Neural progenitor cell (in vitro differentiated cells): ENCODE data around the gene PKD1. TPM values are rescaled to one million over a fixed set of nuclear protein-coding genes. Genes with fewer than 3 reads are reported as not detected.

Experiments used
- DNase-seq: peaks from one replicate; pipeline ENCODE4 v3.0.0-alpha.2; 2016; ENCODE audit warnings: low spot score
- H2AFZ ChIP-seq: fragments of 200-600 bp; sonication (generic); replicated peaks from 2 replicates; pipeline ENCODE4 v1.6.1; 2016; ENCODE audit warnings: antibody characterized with exemption
- H3F3A ChIP-seq: fragments of 200-600 bp; sonication (generic); 2 replicates; pipeline ENCODE4 v1.6.1; 2016; ENCODE audit warnings: antibody characterized with exemption, low read depth
- H3K27ac ChIP-seq: fragments of 200-600 bp; sonication (generic); 2 replicates; pipeline ENCODE4 v1.5.1; 2016; ENCODE audit warnings: mild to moderate bottlenecking
- H3K27me3 ChIP-seq: fragments of 200-600 bp; sonication (generic); 2 replicates; pipeline ENCODE4 v1.6.1; 2016; ENCODE audit warnings: mild to moderate bottlenecking, moderate library complexity
- H3K36me3 ChIP-seq: fragments of 200-600 bp; sonication (generic); 2 replicates; pipeline ENCODE4 v1.5.1; 2016
- H3K4me1 ChIP-seq: fragments of 200-600 bp; sonication (generic); 2 replicates; pipeline ENCODE4 v1.6.1; 2016; ENCODE audit warnings: mixed run types
- H3K4me2 ChIP-seq: fragments of 200-600 bp; sonication (generic); 2 replicates; pipeline ENCODE4 v1.6.1; 2016
- H3K4me3 ChIP-seq: fragments of 200-600 bp; sonication (generic); 2 replicates; pipeline ENCODE4 v1.5.1; 2016
- H3K79me2 ChIP-seq: fragments of 200-600 bp; sonication (generic); 2 replicates; pipeline ENCODE4 v1.6.1; 2016; ENCODE audit warnings: low read depth
- H3K9ac ChIP-seq: fragments of 200-600 bp; sonication (generic); 2 replicates; pipeline ENCODE4 v1.6.1; 2016
- H3K9me3 ChIP-seq: fragments of 200-600 bp; sonication (generic); 2 replicates; pipeline ENCODE4 v1.5.1; 2016; ENCODE audit warnings: low read depth
- H4K20me1 ChIP-seq: fragments of 200-600 bp; sonication (generic); 2 replicates; pipeline ENCODE4 v1.6.1; 2016; ENCODE audit warnings: low read depth
- H3K27ac Mint-ChIP-seq: 3 replicates; pipeline ENCODE4 v1.8.0; 2021; ENCODE audit warnings: mixed read lengths
- H3K27me3 Mint-ChIP-seq: 2 replicates; pipeline ENCODE4 v1.8.0; 2022; ENCODE audit warnings: low read depth, mild to moderate bottlenecking, inconsistent platforms, moderate library complexity, mixed read lengths; ENCODE audit not compliant: insufficient read depth
- H3K36me3 Mint-ChIP-seq: 3 replicates; pipeline ENCODE4 v1.8.0; 2021; ENCODE audit warnings: mixed read lengths
- H3K4me1 Mint-ChIP-seq: 3 replicates; pipeline ENCODE4 v1.8.0; 2021; ENCODE audit warnings: mixed read lengths
- H3K4me3 Mint-ChIP-seq: 3 replicates; pipeline ENCODE4 v1.8.0; 2021; ENCODE audit warnings: mild to moderate bottlenecking, moderate library complexity, mixed read lengths
- H3K9me3 Mint-ChIP-seq: 3 replicates; pipeline ENCODE4 v1.8.0; 2020; ENCODE audit warnings: mixed read lengths
- CTCF ChIP-seq: fragments of 200-600 bp; sonication (generic); IDR thresholded peaks from 2 replicates; pipeline ENCODE4 v1.5.1; 2017; ENCODE audit warnings: antibody characterized with exemption, mild to moderate bottlenecking
- EZH2 ChIP-seq: fragments of 200-600 bp; sonication (generic); IDR thresholded peaks from 2 replicates; pipeline ENCODE4 v1.6.1; 2017; ENCODE audit warnings: antibody characterized with exemption, mild to moderate bottlenecking, moderate library complexity
- EZH2phosphoT487 ChIP-seq: fragments of 200-600 bp; sonication (generic); IDR thresholded peaks from 2 replicates; pipeline ENCODE4 v1.6.1; 2017; ENCODE audit warnings: antibody characterized with exemption
- total RNA-seq: library from RNA; depleted of rRNA; stranded (reverse); fragments of >200 nt; gene quantifications from 2 replicates; pipeline ENCODE4 v1.2.3, GENCODE V29; 2015; ENCODE audit warnings: low replicate concordance

PKD1 gene
- total RNA-seq, 1 donor from 2014 or later, result 16.9 TPM

GRCh38 chr16:2084895-2085625 is 50.6 kb downstream of the PKD1 start:
- Mint-ChIP-seq H3K4me1 (peaks cover 4% of the 10 kb centered on the region), H3K4me3 (no peak overlapping the region), H3K36me3 (no peaks in the 10 kb centered on the region), H3K27ac (no peak overlapping the region), H3K27me3 (peaks cover 5% of the 10 kb centered on the region), H3K9me3 (no peaks in the 10 kb centered on the region)
- Histone ChIP-seq H3F3A (peaks cover under 1% of the 10 kb centered on the region), H4K20me1 (peaks cover 20% of the 10 kb centered on the region), H3K9me3 (no peaks in the 10 kb centered on the region), H3K27me3 (no peaks in the 10 kb centered on the region), H3K4me3 (no peak overlapping the region), H2AFZ (no peak overlapping the region), H3K36me3 (no peaks in the 10 kb centered on the region), H3K4me1 (no peaks in the 10 kb centered on the region), H3K79me2 (no peaks in the 10 kb centered on the region), H3K27ac (no peak overlapping the region), H3K9ac (no peak overlapping the region), H3K4me2 (no peak overlapping the region)
- DNase-seq, result no peak
- TF ChIP-seq CTCF (no peak), EZH2 (no peak), EZH2phosphoT487 (no peak)

GRCh38 chr16:2083876-2084780 is 51.6 kb downstream of the PKD1 start:
- H3K4me1 ChIP-seq, result no peaks in the 10 kb centered on the region
- Mint-ChIP-seq H3K9me3 (no peaks in the 10 kb centered on the region), H3K4me3 (no peak overlapping the region), H3K36me3 (no peaks in the 10 kb centered on the region), H3K4me1 (peaks cover 4% of the 10 kb centered on the region), H3K27me3 (peaks cover 4% of the 10 kb centered on the region), H3K27ac (no peak overlapping the region)
- H3K9ac ChIP-seq, result no peak overlapping the region
- no peak overlapping the region for H3K27ac ChIP-seq
- H3K4me3 ChIP-seq, result no peak overlapping the region
- H3K36me3 ChIP-seq, result no peaks in the 10 kb centered on the region
- TF ChIP-seq EZH2 (no peak), EZH2phosphoT487 (no peak), CTCF (no peak)
- H3F3A ChIP-seq, result no peaks in the 10 kb centered on the region
- no peak overlapping the region for H3K4me2 ChIP-seq
- no peaks in the 10 kb centered on the region for H3K9me3 ChIP-seq
- H4K20me1 ChIP-seq, result peaks cover 12% of the 10 kb centered on the region
- H3K27me3 ChIP-seq, result no peaks in the 10 kb centered on the region
- no peak overlapping the region for H2AFZ ChIP-seq
- no peak for DNase-seq
- H3K79me2 ChIP-seq, result no peaks in the 10 kb centered on the region

GRCh38 chr16:2083409-2083808 is 52.3 kb downstream of the PKD1 start:
- Histone ChIP-seq H3K9me3 (no peaks in the 10 kb centered on the region), H3K4me3 (no peak overlapping the region), H4K20me1 (peaks cover 9% of the 10 kb centered on the region), H3K27me3 (no peaks in the 10 kb centered on the region), H2AFZ (no peak overlapping the region), H3F3A (no peaks in the 10 kb centered on the region), H3K4me1 (no peaks in the 10 kb centered on the region), H3K27ac (no peak overlapping the region), H3K4me2 (no peak overlapping the region), H3K9ac (no peak overlapping the region), H3K36me3 (no peaks in the 10 kb centered on the region), H3K79me2 (no peaks in the 10 kb centered on the region)
- H3K27ac Mint-ChIP-seq, result no peak overlapping the region
- H3K9me3 Mint-ChIP-seq, result no peaks in the 10 kb centered on the region
- peaks cover 5% of the 10 kb centered on the region for H3K27me3 Mint-ChIP-seq
- peaks cover 4% of the 10 kb centered on the region for H3K4me1 Mint-ChIP-seq
- no peaks in the 10 kb centered on the region for H3K36me3 Mint-ChIP-seq
- H3K4me3 Mint-ChIP-seq, result no peak overlapping the region
- no peak for DNase-seq
- TF ChIP-seq EZH2phosphoT487 (no peak), CTCF (no peak)
